ENCODE data around the gene TDRD6. TPM values are rescaled to one million over a fixed set of nuclear protein-coding genes. Genes with fewer than 3 reads are reported as not detected.

Gene TDRD6
- total RNA-seq, 4 donors from 2014 or later, result 0.88 to 1.8 (median 1.4) TPM

DNA sequence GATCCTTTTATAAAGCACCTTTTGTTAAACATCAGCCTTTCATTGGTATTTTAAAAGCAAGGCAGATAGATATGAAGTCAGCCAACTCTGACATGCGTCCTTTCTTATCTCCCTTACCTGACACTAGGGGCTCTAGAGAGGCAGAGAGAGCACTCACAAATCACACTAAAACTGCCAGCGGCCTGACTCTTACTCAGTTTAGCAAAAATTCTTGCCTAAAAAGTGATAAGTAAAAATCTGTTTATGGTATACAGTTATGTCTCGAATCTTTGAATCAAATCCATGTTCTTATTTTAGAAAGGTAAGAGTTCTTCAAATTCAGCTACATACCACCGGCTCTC is 10.4 kb upstream of the TDRD6 start:
- no peak overlapping the region for H3K4me3 ChIP-seq (replicated peaks in 1 of 3)
- no peaks in the 10 kb centered on the region for H3K4me1 ChIP-seq
- no peak for TF ChIP-seq POLR2A (IDR thresholded peaks at IDR 0.05)
- TF ChIP-seq, protein P1, sequence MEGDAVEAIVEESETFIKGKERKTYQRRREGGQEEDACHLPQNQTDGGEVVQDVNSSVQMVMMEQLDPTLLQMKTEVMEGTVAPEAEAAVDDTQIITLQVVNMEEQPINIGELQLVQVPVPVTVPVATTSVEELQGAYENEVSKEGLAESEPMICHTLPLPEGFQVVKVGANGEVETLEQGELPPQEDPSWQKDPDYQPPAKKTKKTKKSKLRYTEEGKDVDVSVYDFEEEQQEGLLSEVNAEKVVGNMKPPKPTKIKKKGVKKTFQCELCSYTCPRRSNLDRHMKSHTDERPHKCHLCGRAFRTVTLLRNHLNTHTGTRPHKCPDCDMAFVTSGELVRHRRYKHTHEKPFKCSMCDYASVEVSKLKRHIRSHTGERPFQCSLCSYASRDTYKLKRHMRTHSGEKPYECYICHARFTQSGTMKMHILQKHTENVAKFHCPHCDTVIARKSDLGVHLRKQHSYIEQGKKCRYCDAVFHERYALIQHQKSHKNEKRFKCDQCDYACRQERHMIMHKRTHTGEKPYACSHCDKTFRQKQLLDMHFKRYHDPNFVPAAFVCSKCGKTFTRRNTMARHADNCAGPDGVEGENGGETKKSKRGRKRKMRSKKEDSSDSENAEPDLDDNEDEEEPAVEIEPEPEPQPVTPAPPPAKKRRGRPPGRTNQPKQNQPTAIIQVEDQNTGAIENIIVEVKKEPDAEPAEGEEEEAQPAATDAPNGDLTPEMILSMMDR (IDR thresholded peaks at IDR 0.05), result peak in 2 of 6 experiments; percentile 21 to 39
- H3K27ac ChIP-seq, result no peak overlapping the region
- intact Hi-C loops (cut with DNase I), result no loop called here
- WGBS, 2 donors, result 72 to 74% methylated on average over 4 of the region's 4 CpGs
- DNase-seq, result no peak
- H3K27me3 ChIP-seq, result no peaks in the 10 kb centered on the region
- H3K9me3 ChIP-seq, result no peaks in the 10 kb centered on the region
- peaks cover 0 to 5% of the 10 kb centered on the region in 2 donors for H3K36me3 ChIP-seq

GRCh38 chr6:46684771-46685170 is 2.9 kb upstream of the TDRD6 start:
- H3K27ac ChIP-seq, result no peak overlapping the region
- H3K4me1 ChIP-seq, result no peaks in the 10 kb centered on the region
- no peaks in the 10 kb centered on the region for H3K27me3 ChIP-seq
- intact Hi-C loops (cut with DNase I), result no loop called here
- H3K36me3 ChIP-seq, result no peaks in the 10 kb centered on the region
- no peaks in the 10 kb centered on the region for H3K9me3 ChIP-seq
- 87 to 91% methylated on average over 4 of the region's 4 CpGs for WGBS, 2 donors
- TF ChIP-seq, protein P1 (IDR thresholded peaks at IDR 0.05), result no peak
- no peak for DNase-seq
- no peak overlapping the region for H3K4me3 ChIP-seq (replicated peaks in 1 of 3)

DNA sequence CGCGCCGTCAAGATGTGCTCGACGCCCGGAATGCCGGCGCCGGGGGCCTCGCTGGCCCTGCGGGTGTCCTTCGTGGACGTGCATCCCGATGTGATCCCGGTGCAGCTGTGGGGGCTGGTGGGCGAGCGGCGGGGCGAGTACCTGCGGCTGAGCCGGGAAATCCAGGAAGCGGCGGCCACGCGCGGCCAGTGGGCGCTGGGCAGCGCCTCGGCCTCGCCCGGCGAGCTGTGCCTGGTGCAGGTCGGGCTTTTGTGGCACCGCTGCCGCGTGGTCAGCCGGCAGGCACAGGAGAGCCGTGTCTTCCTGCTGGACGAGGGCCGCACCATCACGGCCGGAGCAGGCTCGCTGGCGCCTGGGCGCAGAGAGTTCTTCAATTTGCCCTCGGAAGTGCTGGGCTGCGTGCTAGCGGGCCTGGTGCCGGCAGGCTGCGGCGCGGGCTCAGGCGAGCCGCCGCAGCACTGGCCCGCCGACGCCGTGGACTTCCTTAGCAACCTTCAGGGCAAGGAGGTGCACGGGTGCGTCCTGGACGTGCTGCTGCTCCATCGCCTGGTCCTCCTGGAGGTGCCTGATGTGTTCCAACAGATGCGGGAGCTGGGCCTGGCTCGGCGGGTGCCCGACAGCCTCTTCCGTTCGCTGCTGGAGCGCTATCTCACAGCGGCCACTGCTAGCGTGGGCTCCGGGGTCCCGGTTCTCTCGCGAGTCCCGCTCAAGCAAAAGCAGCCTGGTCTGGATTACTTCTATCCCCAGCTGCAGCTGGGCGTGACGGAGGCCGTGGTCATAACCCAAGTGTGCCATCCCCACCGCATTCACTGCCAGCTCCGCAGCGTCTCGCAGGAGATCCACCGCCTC is 656 bp downstream of the TDRD6 start:
- WGBS, 2 donors, result 93 to 94% methylated on average over 53 to 66 of the region's 85 CpGs
- no peak for DNase-seq
- H3K9me3 ChIP-seq, result no peaks in the 10 kb centered on the region
- H3K36me3 ChIP-seq, result no peaks in the 10 kb centered on the region
- no peaks in the 10 kb centered on the region for H3K4me1 ChIP-seq
- TF ChIP-seq, protein P1 (IDR thresholded peaks at IDR 0.05), result no peak
- no peak for TF ChIP-seq POLR2A (IDR thresholded peaks at IDR 0.05)
- intact Hi-C loops (cut with DNase I), result no loop called here
- no peak overlapping the region for H3K27ac ChIP-seq
- H3K4me3 ChIP-seq (replicated peaks in 1 of 3), result no peak overlapping the region
- H3K27me3 ChIP-seq, result no peaks in the 10 kb centered on the region

GRCh38 chr6:46688966-46689335 is 1.3 kb downstream of the TDRD6 start:
- intact Hi-C loops (cut with DNase I), result no loop called here
- H3K27ac ChIP-seq, result no peak overlapping the region
- no peaks in the 10 kb centered on the region for H3K27me3 ChIP-seq
- no peaks in the 10 kb centered on the region for H3K36me3 ChIP-seq
- H3K9me3 ChIP-seq, result no peaks in the 10 kb centered on the region
- TF ChIP-seq POLR2A (IDR thresholded peaks at IDR 0.05), result no peak
- TF ChIP-seq, protein P1 (IDR thresholded peaks at IDR 0.05), result no peak
- no peaks in the 10 kb centered on the region for H3K4me1 ChIP-seq
- WGBS, 2 donors, result 98% methylated on average over 8 to 13 of the region's 13 CpGs
- no peak overlapping the region for H3K4me3 ChIP-seq (replicated peaks in 1 of 3)
- DNase-seq, result no peak

DNA sequence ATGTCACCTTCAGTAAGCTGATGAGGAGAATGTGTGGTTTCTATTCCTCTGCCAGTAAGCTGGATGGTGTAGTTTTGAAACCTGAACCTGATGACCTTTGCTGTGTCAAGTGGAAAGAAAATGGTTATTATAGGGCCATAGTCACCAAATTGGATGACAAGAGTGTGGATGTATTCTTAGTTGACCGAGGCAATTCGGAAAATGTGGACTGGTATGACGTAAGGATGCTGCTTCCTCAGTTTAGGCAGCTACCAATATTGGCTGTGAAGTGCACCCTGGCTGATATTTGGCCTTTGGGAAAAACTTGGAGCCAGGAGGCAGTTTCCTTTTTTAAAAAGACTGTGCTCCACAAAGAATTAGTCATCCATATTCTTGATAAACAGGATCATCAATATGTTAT is 2.0 kb downstream of the TDRD6 start:
- intact Hi-C loops (cut with DNase I), result no loop called here
- H3K9me3 ChIP-seq, result no peaks in the 10 kb centered on the region
- 86 to 89% methylated on average over 3 of the region's 3 CpGs for WGBS, 2 donors
- H3K4me3 ChIP-seq (replicated peaks in 1 of 3), result no peak overlapping the region
- H3K36me3 ChIP-seq, result no peaks in the 10 kb centered on the region
- H3K27me3 ChIP-seq, result no peaks in the 10 kb centered on the region
- H3K4me1 ChIP-seq, result no peaks in the 10 kb centered on the region
- no peak overlapping the region for H3K27ac ChIP-seq
- no peak for TF ChIP-seq POLR2A (IDR thresholded peaks at IDR 0.05)
- TF ChIP-seq, protein P1 (IDR thresholded peaks at IDR 0.05), result no peak
- no peak for DNase-seq

Data from thyroid gland (tissue), 4 donors.